GM12878 (cell line): Measurements from ENCODE around the gene TCF7L2.

Source experiments
- CBFB ChIP-seq: IDR thresholded peaks from 2 replicates; pipeline ENCODE4 v1.6.1; 2016; ENCODE audit warnings: antibody characterized with exemption, low read depth
- EP300 ChIP-seq, 2 experiments: fragments of 150-350 bp in 1 of 2; IDR thresholded peaks; 2 replicates each; pipeline ENCODE4 v1.6.1; 2011 to 2012; ENCODE audit warnings: low read depth in 2 of 2, low read length in 2 of 2, borderline replicate concordance in 1 of 2, improper control_type of control experiment in 1 of 2, inconsistent platforms in 1 of 2; ENCODE audit not compliant: control insufficient read depth in 1 of 2
- EZH2 ChIP-seq: IDR thresholded peaks from 2 replicates; pipeline ENCODE4 v1.6.1; 2012; ENCODE audit warnings: low read depth, mild to moderate bottlenecking, control low read depth, inconsistent platforms, low read length, borderline replicate concordance; ENCODE audit not compliant: control insufficient read depth
- FOXM1 ChIP-seq: IDR thresholded peaks from 2 replicates; pipeline ENCODE4 v1.6.1; 2012; ENCODE audit warnings: low read depth, mild to moderate bottlenecking, inconsistent platforms, low read length, moderate library complexity
- KLF5 ChIP-seq: fragments of 450-650 bp; IDR thresholded peaks from 2 replicates; pipeline ENCODE4 v1.6.1; 2014; ENCODE audit warnings: mild to moderate bottlenecking; ENCODE audit not compliant: partially characterized antibody
- MEF2B ChIP-seq: fragments of 450-650 bp; IDR thresholded peaks from 2 replicates; pipeline ENCODE4 v1.6.1; 2018; ENCODE audit warnings: mild to moderate bottlenecking, moderate library complexity; ENCODE audit not compliant: partially characterized antibody, poor library complexity, severe bottlenecking
- POLR2AphosphoS5 ChIP-seq: IDR thresholded peaks from 2 replicates; pipeline ENCODE4 v1.6.1; 2011; ENCODE audit warnings: mild to moderate bottlenecking, low read length, inconsistent platforms
- RAD21 ChIP-seq: IDR thresholded peaks from 2 replicates; pipeline ENCODE4 v1.6.1; 2011; ENCODE audit warnings: mild to moderate bottlenecking, low read depth, low read length, moderate library complexity; ENCODE audit not compliant: insufficient read depth
- RFX5 ChIP-seq: IDR thresholded peaks from 2 replicates; pipeline ENCODE4 v1.6.1; 2011; ENCODE audit warnings: low read depth, low read length, improper control_type of control experiment
- TAF1 ChIP-seq: IDR thresholded peaks from 2 replicates; pipeline ENCODE4 v1.6.1; 2011; ENCODE audit warnings: mild to moderate bottlenecking, low read depth, low read length, borderline replicate concordance
- TCF7 ChIP-seq: IDR thresholded peaks from 2 replicates; pipeline ENCODE4 v1.6.1; 2014; ENCODE audit warnings: antibody characterized with exemption, borderline replicate concordance
- TF ChIP-seq, protein P1 (sequence below), 3 experiments: IDR thresholded peaks in 2 of 3; conservative IDR thresholded peaks in 1 of 3; 2 replicates each; pipeline ENCODE4 v1.5.1; 2011; ENCODE audit warnings: low read depth in 3 of 3, low read length in 3 of 3, mild to moderate bottlenecking in 3 of 3, control low read depth in 2 of 3, moderate library complexity in 2 of 3, inconsistent platforms in 1 of 3, mixed read lengths in 1 of 3; ENCODE audit not compliant: control insufficient read depth in 2 of 3, insufficient read depth in 1 of 3; ENCODE audit errors: extremely low read depth in 1 of 3
- TF ChIP-seq, protein P2 (sequence below): IDR thresholded peaks from 2 replicates; pipeline ENCODE4 v1.6.1; 2011; ENCODE audit warnings: borderline replicate concordance, low read depth, mild to moderate bottlenecking, moderate library complexity, low read length; ENCODE audit not compliant: insufficient read depth, poor library complexity, severe bottlenecking

DNA sequence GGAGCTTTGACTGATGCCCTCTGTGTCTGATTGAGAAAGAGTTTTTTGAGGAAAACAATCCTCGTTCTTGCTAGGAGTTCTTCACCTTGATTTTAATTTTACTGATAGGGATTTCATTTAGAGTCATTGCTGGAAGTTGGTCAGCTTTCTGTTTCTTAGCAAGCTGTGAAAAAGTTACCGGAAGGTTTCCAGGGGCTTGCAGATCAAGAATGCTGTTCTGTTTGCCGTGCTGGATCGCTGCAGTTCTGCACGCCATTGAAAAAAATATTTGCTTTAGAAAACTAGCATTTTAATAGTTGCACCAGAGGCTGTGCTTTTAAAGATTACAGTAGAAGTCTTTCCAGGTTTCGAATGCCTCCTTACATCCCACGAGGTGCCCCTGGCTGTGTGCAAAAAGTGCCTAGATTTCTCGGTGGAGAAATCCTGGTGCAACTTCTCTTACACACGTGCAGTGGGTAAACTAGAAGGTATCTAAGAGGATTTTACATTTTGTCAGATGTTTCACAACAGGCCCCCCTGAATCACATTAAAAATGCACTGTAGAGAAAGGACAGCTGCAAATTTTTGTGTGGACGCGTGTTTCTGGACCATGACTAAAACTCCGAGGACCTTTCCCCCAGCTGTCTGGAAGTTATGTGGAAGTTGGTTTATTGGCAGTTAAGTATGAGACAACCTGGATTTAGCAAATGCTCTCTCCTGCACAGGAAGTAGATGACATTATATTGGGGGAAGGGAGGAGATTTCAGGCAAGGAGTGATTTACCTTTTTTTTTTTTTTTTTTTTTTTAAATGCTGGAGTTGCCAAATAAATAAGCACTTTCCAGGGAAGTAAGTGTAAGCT lies 5.8 kb downstream of the TCF7L2 start:
- TF ChIP-seq MEF2B (no peak), RFX5 (no peak), TCF7 (no peak), RAD21 (no peak), TAF1 (no peak), KLF5 (no peak), EP300 (IDR thresholded peaks at IDR 0.05; ENCODE audit: borderline replicate concordance in 1 of 2, control insufficient read depth in 1 of 2, low read depth in 2 of 2, low read length in 2 of 2) (no peak), POLR2AphosphoS5 (no peak), EZH2 (no peak), CBFB (no peak), FOXM1 (no peak)
- TF ChIP-seq, protein P1, sequence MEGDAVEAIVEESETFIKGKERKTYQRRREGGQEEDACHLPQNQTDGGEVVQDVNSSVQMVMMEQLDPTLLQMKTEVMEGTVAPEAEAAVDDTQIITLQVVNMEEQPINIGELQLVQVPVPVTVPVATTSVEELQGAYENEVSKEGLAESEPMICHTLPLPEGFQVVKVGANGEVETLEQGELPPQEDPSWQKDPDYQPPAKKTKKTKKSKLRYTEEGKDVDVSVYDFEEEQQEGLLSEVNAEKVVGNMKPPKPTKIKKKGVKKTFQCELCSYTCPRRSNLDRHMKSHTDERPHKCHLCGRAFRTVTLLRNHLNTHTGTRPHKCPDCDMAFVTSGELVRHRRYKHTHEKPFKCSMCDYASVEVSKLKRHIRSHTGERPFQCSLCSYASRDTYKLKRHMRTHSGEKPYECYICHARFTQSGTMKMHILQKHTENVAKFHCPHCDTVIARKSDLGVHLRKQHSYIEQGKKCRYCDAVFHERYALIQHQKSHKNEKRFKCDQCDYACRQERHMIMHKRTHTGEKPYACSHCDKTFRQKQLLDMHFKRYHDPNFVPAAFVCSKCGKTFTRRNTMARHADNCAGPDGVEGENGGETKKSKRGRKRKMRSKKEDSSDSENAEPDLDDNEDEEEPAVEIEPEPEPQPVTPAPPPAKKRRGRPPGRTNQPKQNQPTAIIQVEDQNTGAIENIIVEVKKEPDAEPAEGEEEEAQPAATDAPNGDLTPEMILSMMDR (IDR thresholded peaks at IDR 0.05 in 2 of 3, conservative IDR thresholded peaks at IDR 0.05 in 1 of 3; ENCODE audit: control insufficient read depth in 2 of 3, extremely low read depth in 1 of 3, insufficient read depth in 1 of 3, low read depth in 3 of 3, low read length in 3 of 3), result no peak
- TF ChIP-seq, protein P2, sequence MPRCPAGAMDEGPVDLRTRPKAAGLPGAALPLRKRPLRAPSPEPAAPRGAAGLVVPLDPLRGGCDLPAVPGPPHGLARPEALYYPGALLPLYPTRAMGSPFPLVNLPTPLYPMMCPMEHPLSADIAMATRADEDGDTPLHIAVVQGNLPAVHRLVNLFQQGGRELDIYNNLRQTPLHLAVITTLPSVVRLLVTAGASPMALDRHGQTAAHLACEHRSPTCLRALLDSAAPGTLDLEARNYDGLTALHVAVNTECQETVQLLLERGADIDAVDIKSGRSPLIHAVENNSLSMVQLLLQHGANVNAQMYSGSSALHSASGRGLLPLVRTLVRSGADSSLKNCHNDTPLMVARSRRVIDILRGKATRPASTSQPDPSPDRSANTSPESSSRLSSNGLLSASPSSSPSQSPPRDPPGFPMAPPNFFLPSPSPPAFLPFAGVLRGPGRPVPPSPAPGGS, result no peak
